Fibroblast of mammary gland (primary cell): Measurements from ENCODE around the gene TAF1B.

ENCODE experiments used
- DNase-seq: peaks from one replicate; pipeline ENCODE4 v3.0.0-alpha.2; 2010; ENCODE audit warnings: low read depth
- H3K4me3 ChIP-seq: 2 replicates; pipeline ENCODE4 v1.5.1; 2011; ENCODE audit warnings: low read depth, mild to moderate bottlenecking, low read length, moderate library complexity; ENCODE audit not compliant: control insufficient read depth
- TF ChIP-seq, protein P1 (sequence below): conservative IDR thresholded peaks from 2 replicates; pipeline ENCODE4 v1.5.1; 2011; ENCODE audit warnings: low read depth, low read length, inconsistent platforms; ENCODE audit not compliant: control insufficient read depth, insufficient read depth

Gene TAF1B

GRCh38 chr2:9950521-9951271 lies 107.4 kb downstream of the TAF1B start:
- TF ChIP-seq, protein P1, sequence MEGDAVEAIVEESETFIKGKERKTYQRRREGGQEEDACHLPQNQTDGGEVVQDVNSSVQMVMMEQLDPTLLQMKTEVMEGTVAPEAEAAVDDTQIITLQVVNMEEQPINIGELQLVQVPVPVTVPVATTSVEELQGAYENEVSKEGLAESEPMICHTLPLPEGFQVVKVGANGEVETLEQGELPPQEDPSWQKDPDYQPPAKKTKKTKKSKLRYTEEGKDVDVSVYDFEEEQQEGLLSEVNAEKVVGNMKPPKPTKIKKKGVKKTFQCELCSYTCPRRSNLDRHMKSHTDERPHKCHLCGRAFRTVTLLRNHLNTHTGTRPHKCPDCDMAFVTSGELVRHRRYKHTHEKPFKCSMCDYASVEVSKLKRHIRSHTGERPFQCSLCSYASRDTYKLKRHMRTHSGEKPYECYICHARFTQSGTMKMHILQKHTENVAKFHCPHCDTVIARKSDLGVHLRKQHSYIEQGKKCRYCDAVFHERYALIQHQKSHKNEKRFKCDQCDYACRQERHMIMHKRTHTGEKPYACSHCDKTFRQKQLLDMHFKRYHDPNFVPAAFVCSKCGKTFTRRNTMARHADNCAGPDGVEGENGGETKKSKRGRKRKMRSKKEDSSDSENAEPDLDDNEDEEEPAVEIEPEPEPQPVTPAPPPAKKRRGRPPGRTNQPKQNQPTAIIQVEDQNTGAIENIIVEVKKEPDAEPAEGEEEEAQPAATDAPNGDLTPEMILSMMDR, result no peak
- no peak for DNase-seq
- peak overlapping the region; percentile 44 for H3K4me3 ChIP-seq

- H3K4me3 ChIP-seq, result peak overlapping the region; percentile 44
- DNase-seq, result no peak
- TF ChIP-seq, protein P1, result no peak
Measured at GRCh38 chr2:9951272-9951521, 107.9 kb downstream of the TAF1B start.

DNA sequence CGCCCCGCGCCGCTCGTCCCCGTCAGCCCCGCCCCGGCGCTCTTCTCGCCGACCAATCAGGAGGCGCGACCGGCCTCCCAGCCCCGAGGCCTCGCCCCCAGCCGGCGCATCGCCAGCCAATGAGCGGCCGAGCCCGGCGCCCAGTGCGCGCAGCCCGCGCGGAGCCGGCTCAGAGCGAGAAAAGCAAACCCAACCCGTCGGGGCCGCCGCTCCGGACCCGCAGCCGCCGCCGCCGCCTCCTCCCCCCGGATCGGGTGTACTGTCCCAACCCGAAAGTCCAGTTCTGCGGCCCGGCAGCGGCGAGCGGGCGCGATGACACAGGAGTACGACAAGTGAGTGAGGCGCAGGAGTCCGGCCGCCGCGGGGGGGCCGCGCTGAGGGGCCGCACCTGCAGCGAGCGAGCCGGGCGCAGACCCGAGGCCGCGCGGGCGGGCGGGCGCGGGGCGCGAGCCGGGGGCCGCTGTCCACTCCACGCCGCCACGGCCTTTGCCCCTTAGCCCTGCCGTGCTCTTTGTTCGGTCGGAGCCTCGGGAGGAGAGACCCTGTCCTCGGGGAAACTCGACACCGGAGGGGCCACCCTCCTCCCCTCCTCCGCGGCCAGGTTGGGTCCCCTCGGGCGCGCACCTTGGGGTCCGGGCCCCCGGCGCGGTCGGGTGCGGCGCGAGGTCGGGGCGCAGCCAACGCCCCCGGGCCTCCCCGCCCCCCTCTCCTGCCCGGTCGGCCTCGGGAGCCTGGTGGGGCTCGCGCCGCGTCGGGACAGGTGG lies 108.4 kb downstream of the TAF1B start, which contains the start of gene GRHL1:
Gene GRHL1 (plus strand): TSS at position 172 of the 764 bp plus-strand sequence. CDS start 141 bp downstream, at position 313.
- TF ChIP-seq, protein P1, result no peak
- peak within 1 kb of the TSS; percentile 44 for H3K4me3 ChIP-seq
- peak; percentile 80 for DNase-seq

- H3K4me3 ChIP-seq, result peak overlapping the region; percentile 42
- TF ChIP-seq, protein P1, result no peak
- no peak for DNase-seq
Measured at GRCh38 chr2:9952286-9952737, 109.0 kb downstream of the TAF1B start.

GRCh38 chr2:9952856-9953503 lies 109.7 kb downstream of the TAF1B start:
- TF ChIP-seq, protein P1, result no peak
- H3K4me3 ChIP-seq, result no peak overlapping the region

DNA sequence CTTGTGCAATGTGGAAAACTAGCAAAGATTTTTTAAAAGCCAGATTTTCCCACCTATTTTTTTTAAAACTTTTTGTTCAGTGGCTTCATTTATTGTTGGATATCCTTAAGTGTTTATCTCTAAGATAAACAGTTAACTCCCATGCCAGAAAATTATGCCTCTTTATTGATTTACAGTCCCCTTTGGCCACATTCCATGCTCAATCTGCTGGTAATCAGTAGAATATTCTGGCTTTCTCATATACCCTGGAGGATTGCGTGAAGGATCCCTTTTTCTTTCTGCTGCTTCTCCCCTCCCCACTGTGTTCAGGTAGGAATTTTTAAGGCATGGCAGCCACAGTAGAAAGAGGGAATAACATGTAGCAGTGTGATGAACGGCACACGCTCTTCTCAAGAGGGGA lies 110.9 kb downstream of the TAF1B start:
- TF ChIP-seq, protein P1, result no peak
- no peak overlapping the region for H3K4me3 ChIP-seq
- no peak for DNase-seq

More at GRCh38 chr2:9952856-9953503, 109.7 kb downstream of the TAF1B start:
- no peak for DNase-seq
